ENCODE measurements around the gene SPRY4. TPM values are rescaled to one million over a fixed set of nuclear protein-coding genes. Genes with fewer than 3 reads are reported as not detected.
A peak's percentile ranks its signal among the peaks of the same experiment; 100 is the strongest.

The SPRY4 gene
- total RNA-seq, 1 donor = 5.4 TPM

- Histone ChIP-seq H3K27ac (ENCODE audit: low read depth, low read length) (peak overlapping the region; percentile 47), H3K4me1 (ENCODE audit: insufficient read depth, low read length) (peaks cover 62% of the 10 kb centered on the region), H3K36me3 (ENCODE audit: insufficient read depth, low read length) (peaks cover 40% of the 10 kb centered on the region), H3K4me2 (ENCODE audit: insufficient read depth, low read length) (peak overlapping the region; percentile 55), H3K79me2 (ENCODE audit: insufficient read depth, low read length) (peaks cover 100% of the 10 kb centered on the region), H4K20me1 (ENCODE audit: insufficient read depth, low read length) (peaks cover 86% of the 10 kb centered on the region), H3K4me3 (ENCODE audit: insufficient read depth, low read length) (no peak overlapping the region), H3K27me3 (ENCODE audit: insufficient read depth, low read length) (no peaks in the 10 kb centered on the region), H2AFZ (ENCODE audit: low read length) (no peak overlapping the region), H3K9me3 (ENCODE audit: low read depth, low read length) (no peaks in the 10 kb centered on the region)
- TF ChIP-seq, protein P1, sequence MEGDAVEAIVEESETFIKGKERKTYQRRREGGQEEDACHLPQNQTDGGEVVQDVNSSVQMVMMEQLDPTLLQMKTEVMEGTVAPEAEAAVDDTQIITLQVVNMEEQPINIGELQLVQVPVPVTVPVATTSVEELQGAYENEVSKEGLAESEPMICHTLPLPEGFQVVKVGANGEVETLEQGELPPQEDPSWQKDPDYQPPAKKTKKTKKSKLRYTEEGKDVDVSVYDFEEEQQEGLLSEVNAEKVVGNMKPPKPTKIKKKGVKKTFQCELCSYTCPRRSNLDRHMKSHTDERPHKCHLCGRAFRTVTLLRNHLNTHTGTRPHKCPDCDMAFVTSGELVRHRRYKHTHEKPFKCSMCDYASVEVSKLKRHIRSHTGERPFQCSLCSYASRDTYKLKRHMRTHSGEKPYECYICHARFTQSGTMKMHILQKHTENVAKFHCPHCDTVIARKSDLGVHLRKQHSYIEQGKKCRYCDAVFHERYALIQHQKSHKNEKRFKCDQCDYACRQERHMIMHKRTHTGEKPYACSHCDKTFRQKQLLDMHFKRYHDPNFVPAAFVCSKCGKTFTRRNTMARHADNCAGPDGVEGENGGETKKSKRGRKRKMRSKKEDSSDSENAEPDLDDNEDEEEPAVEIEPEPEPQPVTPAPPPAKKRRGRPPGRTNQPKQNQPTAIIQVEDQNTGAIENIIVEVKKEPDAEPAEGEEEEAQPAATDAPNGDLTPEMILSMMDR (IDR thresholded peaks at IDR 0.05; ENCODE audit: extremely low read depth, low read depth, low read length) = no peak
- DNase-seq (ENCODE audit: insufficient read length, low spot score, missing footprints) = no peak
Observed at GRCh38 chr5:142316051-142316450, 8.8 kb downstream of the SPRY4 start.

DNA sequence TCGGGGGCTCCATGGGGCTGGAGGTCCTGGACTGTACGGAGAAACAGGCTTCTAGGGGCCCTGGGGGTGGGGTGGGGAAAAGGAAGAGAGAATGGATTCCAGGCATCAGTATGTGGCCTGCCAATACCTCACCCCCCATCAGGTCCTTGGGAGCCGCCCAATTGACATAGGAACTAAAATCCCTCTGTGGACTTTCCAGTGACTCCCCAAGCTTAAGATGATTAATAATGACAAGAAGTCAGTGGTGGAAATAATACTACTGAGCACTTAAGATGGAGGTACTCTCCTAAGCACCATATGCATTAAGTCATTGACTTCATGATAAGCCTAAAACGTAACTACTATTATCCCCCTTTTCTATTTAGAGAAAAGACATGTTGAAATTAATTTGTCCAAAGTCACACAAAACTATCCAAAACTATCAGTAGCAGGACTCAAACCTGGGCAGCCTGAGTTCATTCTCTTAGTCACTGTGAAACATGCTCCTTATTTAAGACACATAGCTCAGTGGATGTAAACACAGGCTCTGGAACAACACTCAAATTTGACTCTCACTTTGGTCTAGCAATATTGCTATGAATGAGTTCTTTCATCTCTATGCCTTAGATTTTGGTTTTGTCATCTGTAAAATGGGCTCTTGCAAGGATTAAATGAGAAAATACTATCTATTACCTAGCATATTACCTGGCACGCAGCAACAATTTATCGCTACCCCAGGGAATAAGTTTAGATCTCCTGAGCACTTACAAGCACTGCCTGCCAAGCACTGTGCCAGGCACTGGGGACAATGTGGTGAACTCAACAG is 9.5 kb downstream of the SPRY4 start:
- peaks cover 47% of the 10 kb centered on the region for H3K36me3 ChIP-seq (ENCODE audit: insufficient read depth, low read length)
- DNase-seq (ENCODE audit: insufficient read length, low spot score, missing footprints) = no peak
- no peak overlapping the region for H3K4me3 ChIP-seq (ENCODE audit: insufficient read depth, low read length)
- peaks cover 99% of the 10 kb centered on the region for H3K79me2 ChIP-seq (ENCODE audit: insufficient read depth, low read length)
- peaks cover 85% of the 10 kb centered on the region for H4K20me1 ChIP-seq (ENCODE audit: insufficient read depth, low read length)
- TF ChIP-seq, protein P1 (IDR thresholded peaks at IDR 0.05; ENCODE audit: extremely low read depth, low read depth, low read length) = no peak
- H3K27me3 ChIP-seq (ENCODE audit: insufficient read depth, low read length) = no peaks in the 10 kb centered on the region
- peaks cover 55% of the 10 kb centered on the region for H3K4me1 ChIP-seq (ENCODE audit: insufficient read depth, low read length)
- peak overlapping the region; percentile 47 for H3K27ac ChIP-seq (ENCODE audit: low read depth, low read length)
- peak overlapping the region; percentile 55 for H3K4me2 ChIP-seq (ENCODE audit: insufficient read depth, low read length)
- no peaks in the 10 kb centered on the region for H3K9me3 ChIP-seq (ENCODE audit: low read depth, low read length)
- no peak overlapping the region for H2AFZ ChIP-seq (ENCODE audit: low read length)

- peaks cover 85% of the 10 kb centered on the region for H4K20me1 ChIP-seq (ENCODE audit: insufficient read depth, low read length)
- no peak for DNase-seq (ENCODE audit: insufficient read length, low spot score, missing footprints)
- TF ChIP-seq, protein P1 (IDR thresholded peaks at IDR 0.05; ENCODE audit: extremely low read depth, low read depth, low read length) = no peak
- peaks cover 99% of the 10 kb centered on the region for H3K79me2 ChIP-seq (ENCODE audit: insufficient read depth, low read length)
- H3K27ac ChIP-seq (ENCODE audit: low read depth, low read length) = no peak overlapping the region
- no peaks in the 10 kb centered on the region for H3K9me3 ChIP-seq (ENCODE audit: low read depth, low read length)
- no peaks in the 10 kb centered on the region for H3K27me3 ChIP-seq (ENCODE audit: insufficient read depth, low read length)
- H3K36me3 ChIP-seq (ENCODE audit: insufficient read depth, low read length) = peaks cover 53% of the 10 kb centered on the region
- no peak overlapping the region for H3K4me2 ChIP-seq (ENCODE audit: insufficient read depth, low read length)
- H2AFZ ChIP-seq (ENCODE audit: low read length) = no peak overlapping the region
- H3K4me3 ChIP-seq (ENCODE audit: insufficient read depth, low read length) = no peak overlapping the region
- peaks cover 48% of the 10 kb centered on the region for H3K4me1 ChIP-seq (ENCODE audit: insufficient read depth, low read length)
Observed at GRCh38 chr5:142314606-142315005, 10.2 kb downstream of the SPRY4 start.

- peaks cover 84% of the 10 kb centered on the region for H4K20me1 ChIP-seq (ENCODE audit: insufficient read depth, low read length)
- peaks cover 43% of the 10 kb centered on the region for H3K4me1 ChIP-seq (ENCODE audit: insufficient read depth, low read length)
- peaks cover 53% of the 10 kb centered on the region for H3K36me3 ChIP-seq (ENCODE audit: insufficient read depth, low read length)
- H3K9me3 ChIP-seq (ENCODE audit: low read depth, low read length) = no peaks in the 10 kb centered on the region
- no peak overlapping the region for H3K27ac ChIP-seq (ENCODE audit: low read depth, low read length)
- TF ChIP-seq, protein P1 (IDR thresholded peaks at IDR 0.05; ENCODE audit: extremely low read depth, low read depth, low read length) = no peak
- H3K4me2 ChIP-seq (ENCODE audit: insufficient read depth, low read length) = no peak overlapping the region
- H3K4me3 ChIP-seq (ENCODE audit: insufficient read depth, low read length) = no peak overlapping the region
- no peak for DNase-seq (ENCODE audit: insufficient read length, low spot score, missing footprints)
- no peak overlapping the region for H2AFZ ChIP-seq (ENCODE audit: low read length)
- peaks cover 99% of the 10 kb centered on the region for H3K79me2 ChIP-seq (ENCODE audit: insufficient read depth, low read length)
- H3K27me3 ChIP-seq (ENCODE audit: insufficient read depth, low read length) = no peaks in the 10 kb centered on the region
Observed at GRCh38 chr5:142314109-142314508, 10.7 kb downstream of the SPRY4 start.

Measured in osteoblast (primary cell).